Measurements from ENCODE around the gene DISC1. TPM values are rescaled to one million over a fixed set of nuclear protein-coding genes. Genes with fewer than 3 reads are reported as not detected.

The DISC1 gene
- polyA plus RNA-seq, 1 experiment: 2.3 TPM

GRCh38 chr1:231853588-231854207 lies 227.1 kb downstream of the DISC1 start:
- Histone ChIP-seq H3K27me3 (ENCODE audit: control insufficient read depth, insufficient read depth, low read length) (no peaks in the 10 kb centered on the region), H3K36me3 (ENCODE audit: control insufficient read depth, insufficient read depth, low read length) (no peaks in the 10 kb centered on the region), H3K4me3 (ENCODE audit: low read depth, low read length) (no peak overlapping the region)
- DNase-seq (ENCODE audit: low read depth): no peak
- ChIA-PET POLR2A (no interaction called here), CTCF (interaction anchor here (1.0 to 5.0 kb wide), 2 partner anchors 13 to 97 kb away, joined by 3 to 30 read pairs; no protein-coding TSS in a partner anchor)
- TF ChIP-seq CTCF (IDR thresholded peaks at IDR 0.05; ENCODE audit: insufficient read depth, low read depth, low read length): no peak

GRCh38 chr1:231855361-231855760 lies 228.8 kb downstream of the DISC1 start:
- no peaks in the 10 kb centered on the region for H3K27me3 ChIP-seq (ENCODE audit: control insufficient read depth, insufficient read depth, low read length)
- TF ChIP-seq CTCF (IDR thresholded peaks at IDR 0.05; ENCODE audit: insufficient read depth, low read depth, low read length): no peak
- no peak for DNase-seq (ENCODE audit: low read depth)
- no peak overlapping the region for H3K4me3 ChIP-seq (ENCODE audit: low read depth, low read length)
- ChIA-PET CTCF (interaction anchor here (5.0 kb wide), 1 partner anchor 11 kb away, joined by 30 read pairs; no protein-coding TSS in a partner anchor), POLR2A (interaction anchor here (1.1 kb wide), 1 partner anchor 17 kb away, joined by 3 read pairs; no protein-coding TSS in a partner anchor)
- H3K36me3 ChIP-seq (ENCODE audit: control insufficient read depth, insufficient read depth, low read length): no peaks in the 10 kb centered on the region

GRCh38 chr1:231855926-231856325 lies 229.3 kb downstream of the DISC1 start:
- no peaks in the 10 kb centered on the region for H3K36me3 ChIP-seq (ENCODE audit: control insufficient read depth, insufficient read depth, low read length)
- no peak for TF ChIP-seq CTCF (IDR thresholded peaks at IDR 0.05; ENCODE audit: insufficient read depth, low read depth, low read length)
- H3K4me3 ChIP-seq (ENCODE audit: low read depth, low read length): no peak overlapping the region
- H3K27me3 ChIP-seq (ENCODE audit: control insufficient read depth, insufficient read depth, low read length): no peaks in the 10 kb centered on the region
- no peak for DNase-seq (ENCODE audit: low read depth)
- ChIA-PET POLR2A (interaction anchor here (1.1 kb wide), 1 partner anchor 16 kb away, joined by 3 read pairs; no protein-coding TSS in a partner anchor), CTCF (interaction anchor here (5.0 kb wide), 1 partner anchor 11 kb away, joined by 30 read pairs; no protein-coding TSS in a partner anchor)

- TF ChIP-seq CTCF (IDR thresholded peaks at IDR 0.05; ENCODE audit: insufficient read depth, low read depth, low read length): no peak
- no peak overlapping the region for H3K4me3 ChIP-seq (ENCODE audit: low read depth, low read length)
- ChIA-PET POLR2A (interaction anchor here (1.1 kb wide), 1 partner anchor 16 kb away, joined by 3 read pairs; no protein-coding TSS in a partner anchor), CTCF (interaction anchor here (5.0 kb wide), 1 partner anchor 10 kb away, joined by 30 read pairs; no protein-coding TSS in a partner anchor)
- no peaks in the 10 kb centered on the region for H3K27me3 ChIP-seq (ENCODE audit: control insufficient read depth, insufficient read depth, low read length)
- no peaks in the 10 kb centered on the region for H3K36me3 ChIP-seq (ENCODE audit: control insufficient read depth, insufficient read depth, low read length)
- DNase-seq (ENCODE audit: low read depth): no peak
These were observed 229.8 kb downstream of the DISC1 start for GRCh38 chr1:231856426-231856825.

GRCh38 chr1:231856894-231857293 lies 230.3 kb downstream of the DISC1 start:
- no peak for TF ChIP-seq CTCF (IDR thresholded peaks at IDR 0.05; ENCODE audit: insufficient read depth, low read depth, low read length)
- no peaks in the 10 kb centered on the region for H3K27me3 ChIP-seq (ENCODE audit: control insufficient read depth, insufficient read depth, low read length)
- POLR2A ChIA-PET: no interaction called here
- DNase-seq (ENCODE audit: low read depth): no peak
- CTCF ChIA-PET: interaction anchor here (5.0 kb wide), 1 partner anchor 10 kb away, joined by 30 read pairs; no protein-coding TSS in a partner anchor
- no peaks in the 10 kb centered on the region for H3K36me3 ChIP-seq (ENCODE audit: control insufficient read depth, insufficient read depth, low read length)
- no peak overlapping the region for H3K4me3 ChIP-seq (ENCODE audit: low read depth, low read length)

Measured in BJ (cell line).